HepG2 (cell line): ENCODE measurements around the gene TP53AIP1. TPM values are rescaled to one million over a fixed set of nuclear protein-coding genes. Genes with fewer than 3 reads are reported as not detected.

Experiments used
- ATAC-seq: fragments of 200-7000 bp; cut with Tn5 transposase; 3 replicates; pipeline ENCODE4 v1.9.1; 2020; ENCODE audit warnings: mild to moderate bottlenecking, moderate library complexity
- BruUV-seq: library from RNA; stranded (reverse); fragments of 400-500 nt; replicated peaks from 2 replicates; lab custom pipeline; 2021; lab: Mats Ljungman, UMichigan
- CTCF ChIA-PET: fragments of 300-600 bp; formaldehyde crosslinking; extraction: SDS; loops from one replicate; lab custom pipeline; 2021; ENCODE audit warnings: low total read pairs, inconsistent platforms, low intra/inter-chr PET ratio; lab: Yijun Ruan, JAX
- POLR2A ChIA-PET: fragments of 350-600 bp; sonication (Branson Sonifier 250); formaldehyde crosslinking; loops from one replicate; lab custom pipeline; 2020; ENCODE audit warnings: antibody characterized with exemption, inconsistent platforms; lab: Yijun Ruan, JAX
- DNase-seq: peaks from one replicate; pipeline ENCODE4 v3.0.0-alpha.2; 2015; ENCODE audit warnings: low spot score
- FAIRE-seq: peaks from 3 replicates; lab custom pipeline; 2011; peaks lifted over from hg19 to GRCh38; lab: Jason Lieb, UNC
- H2AFZ ChIP-seq: one replicate; pipeline ENCODE4 v1.6.1; 2011; ENCODE audit warnings: low read length, inconsistent platforms
- H3K27ac ChIP-seq: fragments of 300-600 bp; 3 replicates; pipeline ENCODE4 v1.8.0; 2011; ENCODE audit warnings: mixed run types, mild to moderate bottlenecking, mixed read lengths, low read length, inconsistent platforms; ENCODE audit not compliant: insufficient read depth; ENCODE audit errors: extremely low read length
- H3K27me3 ChIP-seq, 2 experiments: fragments of 200-600 bp in 1 of 2; 2 replicates in 1 of 2; 3 replicates in 1 of 2; pipeline versions ENCODE4 v1.6.0 to v1.8.0; 2011; ENCODE audit warnings: low read length in 2 of 2, mild to moderate bottlenecking in 2 of 2, moderate library complexity in 2 of 2, inconsistent platforms in 1 of 2; ENCODE audit not compliant: insufficient read depth in 2 of 2, control insufficient read depth in 1 of 2
- H3K36me3 ChIP-seq, 2 experiments: fragments of 200-600 bp in 1 of 2; replicated peaks in 1 of 2; 2 replicates in 1 of 2; 3 replicates in 1 of 2; pipeline versions ENCODE4 v1.5.1 to v1.8.0; 2011; ENCODE audit warnings: low read length in 2 of 2, inconsistent platforms in 1 of 2; ENCODE audit not compliant: insufficient read depth in 2 of 2, control insufficient read depth in 1 of 2
- H3K4me1 ChIP-seq: 2 replicates; pipeline ENCODE4 v1.5.1; 2012; ENCODE audit warnings: low read length, inconsistent platforms; ENCODE audit not compliant: insufficient read depth
- H3K4me2 ChIP-seq: 2 replicates; pipeline ENCODE4 v1.6.0; 2011; ENCODE audit warnings: low read depth, low read length, inconsistent platforms
- H3K4me3 ChIP-seq, 3 experiments: fragments of 200-600 bp in 1 of 3; sonication (generic), shearing (Covaris generic) in 1 of 3; replicated peaks in 1 of 3; 2 replicates each; pipeline ENCODE4 v1.5.1; 2011 to 2016; ENCODE audit warnings: low read length in 3 of 3, inconsistent platforms in 2 of 3, low read depth in 2 of 3, mild to moderate bottlenecking in 2 of 3, control low read depth in 1 of 3, mixed read lengths in 1 of 3; ENCODE audit not compliant: insufficient read depth in 1 of 3
- H3K79me2 ChIP-seq: one replicate; pipeline ENCODE4 v1.6.1; 2011; ENCODE audit warnings: low read length, inconsistent platforms; ENCODE audit not compliant: insufficient read depth
- H3K9ac ChIP-seq: 2 replicates; pipeline ENCODE4 v1.6.0; 2011; ENCODE audit warnings: mild to moderate bottlenecking, low read depth, low read length, inconsistent platforms; ENCODE audit not compliant: insufficient read depth
- H3K9me3 ChIP-seq: 2 replicates; pipeline ENCODE4 v1.5.1; 2012; ENCODE audit warnings: mild to moderate bottlenecking, low read length
- H4K20me1 ChIP-seq: 2 replicates; pipeline ENCODE4 v1.6.0; 2011; ENCODE audit warnings: inconsistent platforms, mild to moderate bottlenecking, low read length, moderate library complexity; ENCODE audit not compliant: insufficient read depth
- BCL3 ChIP-seq: sonication (generic); formaldehyde crosslinking; IDR thresholded peaks from 2 replicates; pipeline ENCODE4 v1.5.1; 2020; ENCODE audit warnings: mild to moderate bottlenecking, missing genetic modification reagents, moderate library complexity
- IKZF4 ChIP-seq: sonication (generic); formaldehyde crosslinking; IDR thresholded peaks from 2 replicates; pipeline ENCODE4 v1.5.1; 2020; ENCODE audit warnings: borderline replicate concordance, mild to moderate bottlenecking, low read depth, missing genetic modification reagents; ENCODE audit errors: not compliant biosample characterization
- MTA1 ChIP-seq: sonication (generic); formaldehyde crosslinking; IDR thresholded peaks from 2 replicates; pipeline ENCODE4 v1.4.0; 2020; ENCODE audit warnings: missing genetic modification reagents, mild to moderate bottlenecking, borderline replicate concordance
- NFE2 ChIP-seq: sonication (generic); formaldehyde crosslinking; IDR thresholded peaks from 2 replicates; pipeline ENCODE4 v1.4.0; 2020; ENCODE audit warnings: missing genetic modification reagents
- NR2F6 ChIP-seq, 2 experiments: IDR thresholded peaks; 2 replicates each; pipeline ENCODE4 v1.6.1; 2016; ENCODE audit warnings: antibody characterized with exemption in 1 of 2, mild to moderate bottlenecking in 1 of 2
- PTBP1 ChIP-seq: fragments of 200-400 bp; formaldehyde crosslinking; IDR thresholded peaks from 2 replicates; pipeline ENCODE4 v1.6.1; 2018; ENCODE audit warnings: low read length, low read depth; ENCODE audit not compliant: poor library complexity, severe bottlenecking
- RAD21 ChIP-seq: fragments of 450-650 bp; formaldehyde crosslinking; IDR thresholded peaks from 2 replicates; pipeline ENCODE4 v1.5.0; 2020; ENCODE audit warnings: mild to moderate bottlenecking
- RFX1 ChIP-seq: fragments of 450-650 bp; IDR thresholded peaks from 2 replicates; pipeline ENCODE4 v1.6.1; 2017
- SMARCC2 ChIP-seq: fragments of 450-650 bp; IDR thresholded peaks from 2 replicates; pipeline ENCODE4 v1.6.1; 2017; ENCODE audit warnings: antibody characterized with exemption, mild to moderate bottlenecking
- SP1 ChIP-seq, 2 experiments: fragments of 450-650 bp in 1 of 2; sonication (generic) in 1 of 2; formaldehyde crosslinking in 1 of 2; IDR thresholded peaks; 2 replicates each; pipeline versions ENCODE4 v1.4.0 to v1.6.1; 2016 to 2020; ENCODE audit warnings: missing genetic modification reagents in 1 of 2
- THAP11 ChIP-seq: IDR thresholded peaks from 2 replicates; pipeline ENCODE4 v1.6.1; 2016; ENCODE audit warnings: missing biosample characterization, missing genetic modification reagents
- XBP1 ChIP-seq: sonication (generic); formaldehyde crosslinking; IDR thresholded peaks from 2 replicates; pipeline ENCODE4 v1.5.0; 2020; ENCODE audit warnings: missing genetic modification reagents
- ZNF710 ChIP-seq: sonication (generic); formaldehyde crosslinking; IDR thresholded peaks from 2 replicates; pipeline ENCODE4 v1.5.0; 2020; ENCODE audit warnings: mild to moderate bottlenecking, missing genetic modification reagents, borderline replicate concordance
- WGBS: methylation state at CpG from one replicate; pipeline ENCODE4 v1.1.6; 2017; ENCODE audit warnings: low lambda C conversion rate; 5-methylcytosine and 5-hydroxymethylcytosine counted together
- in situ Hi-C: cut with HindIII; loops from 2 replicates; pipeline ENCODE4 v1.10.0; 2017; ENCODE audit warnings: low pct_unique_long_range_greater_than_20kb; ENCODE audit not compliant: extremely low pct_ligation_motif_present
- intact Hi-C: fragments of 100-400 bp; cut with micrococcal nuclease; formaldehyde crosslinking; loops from one replicate; pipeline ENCODE4 v1.10.0; 2022; ENCODE audit not compliant: unreplicated experiment
- polyA plus RNA-seq, 8 experiments: library from polyadenylated mRNA; depleted of rRNA in 3 of 8; stranded (reverse) in 7 of 8; unstranded in 1 of 8; fragments of >200 nt; fragmentation: Illumina TruSeq in 4 of 8; extraction: Trizol in 4 of 8; gene quantifications; 2 replicates each; pipeline versions ENCODE4 v1.2.1 to v1.2.3, GENCODE V29; 2011 to 2016; ENCODE audit warnings: low read depth in 4 of 8, missing spikeins in 1 of 8, mixed read lengths in 1 of 8; ENCODE audit not compliant: insufficient read depth in 1 of 8
- total RNA-seq, 5 experiments: library from RNA; depleted of rRNA; stranded (reverse); fragments of >200 nt; fragmentation: Illumina TruSeq; extraction: Trizol; gene quantifications; 2 replicates each; pipeline ENCODE4 v1.2.3, GENCODE V29; 2016; ENCODE audit warnings: low read depth in 1 of 5

TP53AIP1 gene
- total and polyA plus RNA-seq, 2 of the 13 experiments (the other 11 are each of a cell fraction or from before 2014, with no cell fraction given): 0.11 TPM; not detected in 1

GRCh38 chr11:128947773-128948172 lies 5.1 kb upstream of the TP53AIP1 start:
- H3K79me2 ChIP-seq: no peaks in the 10 kb centered on the region
- in situ Hi-C loops (no loop called here), intact Hi-C loops (loop anchor here (2.0 kb wide), 1 partner anchor 63 kb away; no protein-coding TSS in a partner anchor)
- ChIA-PET POLR2A (no interaction called here), CTCF (interaction anchor here (1.4 kb wide), 1 partner anchor 63 kb away, joined by 4 read pairs; no protein-coding TSS in a partner anchor)
- H3K4me2 ChIP-seq: no peak overlapping the region
- H3K36me3 ChIP-seq: no peaks in the 10 kb centered on the region
- ATAC-seq: no peak
- H3K4me3 ChIP-seq: no peak overlapping the region
- peaks cover 2 to 11% of the 10 kb centered on the region in 2 experiments; a peak in 3 of 5 replicates for H3K27me3 ChIP-seq
- WGBS: 2% methylated on average over 2 of the region's 2 CpGs
- H4K20me1 ChIP-seq: no peaks in the 10 kb centered on the region
- no peak for DNase-seq
- no peak for TF ChIP-seq SMARCC2
- TF ChIP-seq ZNF710 (CRISPR knock-in tag): no peak
- TF ChIP-seq RAD21: no peak
- no peak for TF ChIP-seq THAP11 (CRISPR knock-in tag)
- TF ChIP-seq XBP1 (CRISPR knock-in tag): no peak
- no peak for TF ChIP-seq PTBP1
- TF ChIP-seq SP1 (IDR thresholded peaks at IDR 0.05): no peak
- no peak for TF ChIP-seq SP1 (CRISPR knock-in tag; IDR thresholded peaks at IDR 0.05)
- TF ChIP-seq NFE2 (CRISPR knock-in tag): no peak
- TF ChIP-seq RFX1: no peak
- no peak for TF ChIP-seq BCL3
- TF ChIP-seq NR2F6 (IDR thresholded peaks at IDR 0.05): no peak
- no peak for TF ChIP-seq NR2F6 (CRISPR knock-in tag; IDR thresholded peaks at IDR 0.05)
- no peak for TF ChIP-seq MTA1 (CRISPR knock-in tag)
- TF ChIP-seq IKZF4 (CRISPR knock-in tag): no peak
- no TSS peak for BruUV-seq
- H3K9ac ChIP-seq: no peak overlapping the region
- no peaks in the 10 kb centered on the region for H3K9me3 ChIP-seq
- no peak for FAIRE-seq
- H2AFZ ChIP-seq: no peak overlapping the region
- no peaks in the 10 kb centered on the region for H3K4me1 ChIP-seq
- no peak overlapping the region for H3K27ac ChIP-seq
